K562 (cell line): ENCODE measurements around the gene SLC16A13. TPM values are rescaled to one million over a fixed set of nuclear protein-coding genes. Genes with fewer than 3 reads are reported as not detected.

Experiments used
- ATAC-seq: fragments of 200-7000 bp; cut with Tn5 transposase; 3 replicates; pipeline ENCODE4 v1.9.1; 2020; ENCODE audit warnings: moderate library complexity
- BruUV-seq: library from RNA; stranded (reverse); fragments of 400-500 nt; replicated peaks from 2 replicates; lab custom pipeline; 2021; lab: Mats Ljungman, UMichigan
- CTCF ChIA-PET: fragments of 300-600 bp; formaldehyde crosslinking; extraction: SDS; loops from one replicate; lab custom pipeline; 2021; ENCODE audit warnings: low intra/inter-chr PET ratio; lab: Yijun Ruan, JAX
- POLR2A ChIA-PET: fragments of 300-600, 350-650 bp; sonication (Branson Sonifier 250); formaldehyde crosslinking; extraction: SDS; loops from one replicate; lab custom pipeline; 2021; ENCODE audit warnings: antibody characterized with exemption, inconsistent platforms; lab: Yijun Ruan, JAX
- DNase-seq, 4 experiments: peaks; one replicate each; pipeline versions ENCODE4 v3.0.0 to v3.0.0-alpha.2; 2011 to 2018; ENCODE audit warnings: low spot score in 3 of 4, mixed read lengths in 3 of 4; ENCODE audit errors: extremely low read depth in 1 of 4
- FAIRE-seq: peaks from 2 replicates; lab custom pipeline; 2011; peaks lifted over from hg19 to GRCh38; lab: Jason Lieb, UNC
- H2AFZ ChIP-seq: 2 replicates; pipeline ENCODE4 v1.6.0; 2011; ENCODE audit warnings: low read depth, low read length, control low read depth, inconsistent platforms
- H3K27ac ChIP-seq: fragments of 200-600 bp; 3 replicates; pipeline ENCODE4 v1.8.0; 2011; ENCODE audit warnings: low read depth, mild to moderate bottlenecking, control low read depth, inconsistent platforms, low read length, moderate library complexity, mixed read lengths; ENCODE audit errors: extremely low read depth
- H3K27me3 ChIP-seq, 2 experiments: fragments of 300-600 bp in 1 of 2; 2 replicates in 1 of 2; 3 replicates in 1 of 2; pipeline versions ENCODE4 v1.6.0 to v1.8.0; 2011; ENCODE audit warnings: inconsistent platforms in 2 of 2, low read length in 2 of 2, mild to moderate bottlenecking in 1 of 2, mixed read lengths in 1 of 2, moderate library complexity in 1 of 2; ENCODE audit not compliant: control insufficient read depth in 2 of 2, insufficient read depth in 2 of 2
- H3K36me3 ChIP-seq: fragments of 300-600 bp; 3 replicates; pipeline ENCODE4 v1.8.0; 2011; ENCODE audit warnings: mild to moderate bottlenecking, low read length, inconsistent platforms; ENCODE audit not compliant: control insufficient read depth, insufficient read depth
- H3K4me1 ChIP-seq, 2 experiments: fragments of 200-600 bp in 1 of 2; replicated peaks in 1 of 2; 2 replicates in 1 of 2; 3 replicates in 1 of 2; pipeline versions ENCODE4 v1.5.1 to v1.8.0; 2011; ENCODE audit warnings: inconsistent platforms in 2 of 2, low read length in 2 of 2, mild to moderate bottlenecking in 1 of 2, mixed read lengths in 1 of 2, moderate library complexity in 1 of 2; ENCODE audit not compliant: control insufficient read depth in 2 of 2, insufficient read depth in 2 of 2
- H3K4me2 ChIP-seq: 2 replicates; pipeline ENCODE4 v1.6.1; 2011; ENCODE audit warnings: low read length, control low read depth, inconsistent platforms, mixed read lengths; ENCODE audit not compliant: insufficient read depth
- H3K4me3 ChIP-seq: fragments of 200-600 bp; sonication (generic), shearing (Covaris generic); 2 replicates; pipeline ENCODE4 v1.5.1; 2016; ENCODE audit warnings: control low read depth, inconsistent platforms
- H3K79me2 ChIP-seq: fragments of 200-600 bp; 3 replicates; pipeline ENCODE4 v1.8.0; 2011; ENCODE audit warnings: low read length, inconsistent platforms; ENCODE audit not compliant: control insufficient read depth, insufficient read depth
- H3K9ac ChIP-seq, 2 experiments: 2 replicates each; pipeline versions ENCODE4 v1.6.0 to v1.6.1; 2011; ENCODE audit warnings: low read depth in 2 of 2, low read length in 2 of 2, control low read depth in 1 of 2, inconsistent platforms in 1 of 2, mild to moderate bottlenecking in 1 of 2, mixed read lengths in 1 of 2; ENCODE audit not compliant: insufficient read depth in 1 of 2
- H3K9me1 ChIP-seq: one replicate; pipeline ENCODE4 v1.6.0; 2011; ENCODE audit warnings: inconsistent platforms, mild to moderate bottlenecking, low read length, moderate library complexity; ENCODE audit not compliant: control insufficient read depth, insufficient read depth
- H3K9me3 ChIP-seq: replicated peaks from 2 replicates; pipeline ENCODE4 v1.5.1; 2011; ENCODE audit warnings: low read depth, low read length, inconsistent platforms; ENCODE audit not compliant: control insufficient read depth, insufficient read depth
- H4K20me1 ChIP-seq: replicated peaks from 2 replicates; pipeline ENCODE4 v1.6.1; 2011; ENCODE audit warnings: low read length, inconsistent platforms, mixed read lengths; ENCODE audit not compliant: control insufficient read depth, insufficient read depth
- DNMT1 ChIP-seq: fragments of 450-650 bp; IDR thresholded peaks from 2 replicates; pipeline ENCODE4 v1.6.1; 2016; ENCODE audit warnings: antibody characterized with exemption, mild to moderate bottlenecking
- DPF2 ChIP-seq: fragments of 450-650 bp; IDR thresholded peaks from 2 replicates; pipeline ENCODE4 v1.6.1; 2016
- E2F4 ChIP-seq: sonication (generic); formaldehyde crosslinking; IDR thresholded peaks from 2 replicates; pipeline ENCODE4 v1.8.0; 2022; ENCODE audit warnings: mild to moderate bottlenecking, low read depth, missing genetic modification reagents
- HMGXB4 ChIP-seq: sonication (generic); formaldehyde crosslinking; IDR thresholded peaks from 2 replicates; pipeline ENCODE4 v1.8.1; 2023; ENCODE audit warnings: mild to moderate bottlenecking, missing genetic modification reagents
- HOMEZ ChIP-seq: fragments of 250-450 bp; sonication (Bioruptor Pico); IDR thresholded peaks from 2 replicates; pipeline ENCODE4 v1.4.0; 2020; ENCODE audit warnings: mild to moderate bottlenecking, moderate library complexity
- SRSF7 ChIP-seq: fragments of 200-400 bp; formaldehyde crosslinking; optimal IDR thresholded peaks from 2 replicates; pipeline ENCODE3; 2017; ENCODE audit warnings: mild to moderate bottlenecking, low read depth, low read length
- STAG1 ChIP-seq: sonication (generic); formaldehyde crosslinking; IDR thresholded peaks from 2 replicates; pipeline ENCODE4 v1.5.0; 2020; ENCODE audit warnings: missing genetic modification reagents, borderline replicate concordance
- ZNF165 ChIP-seq: fragments of 250-450 bp; sonication (Bioruptor Pico); IDR thresholded peaks from 2 replicates; pipeline ENCODE4 v1.4.0; 2020; ENCODE audit warnings: borderline replicate concordance
- ZNF175 ChIP-seq: fragments of 200-800 bp; sonication (Bioruptor generic); IDR thresholded peaks from 2 replicates; pipeline ENCODE4 v1.6.1; 2016; ENCODE audit warnings: low read depth, mild to moderate bottlenecking, missing genetic modification characterization, missing compliant biosample characterization
- WGBS: fragments of 100-300 bp; shearing (Covaris generic); methylation state at CpG from one replicate; pipeline ENCODE4 v1.1.6; 2016; ENCODE audit warnings: low coverage, mixed read lengths; ENCODE audit not compliant: insufficient coverage; ENCODE audit errors: missing lambda C conversion rate; 5-methylcytosine and 5-hydroxymethylcytosine counted together
- in situ Hi-C: fragments of 300-500 bp; cut with MboI; formaldehyde crosslinking; loops from 4 replicates; pipeline ENCODE4 v1.15.0; 2018; ENCODE audit warnings: inconsistent platforms, mixed read lengths
- intact Hi-C: fragments of 100-400 bp; cut with micrococcal nuclease; formaldehyde crosslinking; loops from 2 replicates; pipeline ENCODE4 v1.14.2; 2022
- polyA plus RNA-seq, 8 experiments: library from polyadenylated mRNA; depleted of rRNA in 4 of 8; stranded (reverse) in 5 of 8; unstranded in 3 of 8; fragments of >200 nt; fragmentation: Nextera tagmentation in 2 of 8; fragmentation: Illumina TruSeq in 1 of 8; extraction: Ambion mirVana in 2 of 8; extraction: Trizol in 1 of 8; gene quantifications; 2 replicates each; pipeline versions ENCODE4 v1.2.1 to v1.2.3, GENCODE V29; 2011 to 2014; ENCODE audit warnings: inconsistent platforms in 1 of 8, missing spikeins in 1 of 8
- total RNA-seq, 7 experiments: library from RNA; depleted of rRNA in 6 of 7; stranded (reverse); fragments of >200 nt in 6 of 7; fragmentation: Illumina TruSeq in 2 of 7; extraction: Trizol in 2 of 7; gene quantifications; 2 replicates each; pipeline versions ENCODE4 v1.2.1 to v1.2.3, GENCODE V29; 2011 to 2021; ENCODE audit warnings: low replicate concordance in 1 of 7
- TF ChIP-seq, protein P1 (sequence below): fragments of 150-350 bp; conservative IDR thresholded peaks from 2 replicates; pipeline ENCODE4 v1.6.1; 2014; ENCODE audit warnings: low read length
- TF ChIP-seq, protein P2 (sequence below), 2 experiments: IDR thresholded peaks in 1 of 2; conservative IDR thresholded peaks in 1 of 2; 2 replicates each; pipeline ENCODE4 v1.6.1; 2016; ENCODE audit warnings: low read depth in 2 of 2, mild to moderate bottlenecking in 1 of 2, missing compliant biosample characterization in 1 of 2, missing genetic modification characterization in 1 of 2, moderate library complexity in 1 of 2

The SLC16A13 gene
- total and polyA plus RNA-seq, 9 of the 15 experiments (the other 6 are each of a cell fraction or from before 2014, with no cell fraction given), result 0.04 to 5.6 (median 0.87) TPM

DNA sequence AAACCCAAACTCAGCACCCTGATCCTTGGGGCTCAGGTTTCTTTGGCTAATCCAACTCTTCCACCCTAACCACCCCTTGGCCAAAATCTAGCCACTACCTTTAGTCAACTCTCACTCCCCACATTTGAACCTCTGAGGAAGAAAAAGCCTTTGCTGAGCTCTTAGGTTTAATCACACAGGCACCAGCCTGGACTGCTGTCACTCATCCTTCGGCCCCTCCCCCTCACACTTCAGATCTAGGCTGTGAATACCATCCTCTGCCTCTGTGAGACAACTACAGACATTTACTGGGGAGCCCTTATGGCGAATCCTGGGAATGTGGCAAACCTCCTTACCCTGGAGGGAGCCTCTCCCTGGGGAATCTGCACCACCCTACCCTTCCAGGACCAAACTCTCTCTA, 28.7 kb upstream of the SLC16A13 start:
- ChIA-PET POLR2A (no interaction called here), CTCF (no interaction called here)
- intact Hi-C loops, result no loop called here
- 14% methylated on average over 1 of the region's 2 CpGs for WGBS
- peaks cover 9 to 11% of the 10 kb centered on the region in 2 experiments; a peak in 4 of 5 replicates for H3K4me1 ChIP-seq
- ATAC-seq (peak; percentile 69), DNase-seq (peak in 1 of 4 experiments; percentile 35), FAIRE-seq (peak; percentile 35)
- no peaks in the 10 kb centered on the region for H3K9me1 ChIP-seq
- H3K27ac ChIP-seq, result no peak overlapping the region
- H3K79me2 ChIP-seq, result peaks cover 35% of the 10 kb centered on the region
- no peak overlapping the region for H2AFZ ChIP-seq
- H3K4me2 ChIP-seq, result no peak overlapping the region
- no peaks in the 10 kb centered on the region for H3K27me3 ChIP-seq
- no TSS peak for BruUV-seq
- in situ Hi-C loops, result loop anchor here (5.0 kb wide), 2 partner anchors 95 to 340 kb away; no protein-coding TSS in a partner anchor
- peaks cover 30% of the 10 kb centered on the region; the same call in 2 of the 3 replicates for H3K36me3 ChIP-seq
- no peaks in the 10 kb centered on the region for H3K9me3 ChIP-seq
- H3K9ac ChIP-seq, result no peak overlapping the region
- no peak overlapping the region for H3K4me3 ChIP-seq
- no peaks in the 10 kb centered on the region for H4K20me1 ChIP-seq
- TF ChIP-seq E2F4 (no peak), ZNF165 (no peak), DPF2 (no peak), HOMEZ (CRISPR knock-in tag) (no peak), STAG1 (no peak), ZNF175 (CRISPR knock-in tag) (no peak), DNMT1 (no peak), SRSF7 (no peak), HMGXB4 (CRISPR knock-in tag) (no peak)
- TF ChIP-seq, protein P1, sequence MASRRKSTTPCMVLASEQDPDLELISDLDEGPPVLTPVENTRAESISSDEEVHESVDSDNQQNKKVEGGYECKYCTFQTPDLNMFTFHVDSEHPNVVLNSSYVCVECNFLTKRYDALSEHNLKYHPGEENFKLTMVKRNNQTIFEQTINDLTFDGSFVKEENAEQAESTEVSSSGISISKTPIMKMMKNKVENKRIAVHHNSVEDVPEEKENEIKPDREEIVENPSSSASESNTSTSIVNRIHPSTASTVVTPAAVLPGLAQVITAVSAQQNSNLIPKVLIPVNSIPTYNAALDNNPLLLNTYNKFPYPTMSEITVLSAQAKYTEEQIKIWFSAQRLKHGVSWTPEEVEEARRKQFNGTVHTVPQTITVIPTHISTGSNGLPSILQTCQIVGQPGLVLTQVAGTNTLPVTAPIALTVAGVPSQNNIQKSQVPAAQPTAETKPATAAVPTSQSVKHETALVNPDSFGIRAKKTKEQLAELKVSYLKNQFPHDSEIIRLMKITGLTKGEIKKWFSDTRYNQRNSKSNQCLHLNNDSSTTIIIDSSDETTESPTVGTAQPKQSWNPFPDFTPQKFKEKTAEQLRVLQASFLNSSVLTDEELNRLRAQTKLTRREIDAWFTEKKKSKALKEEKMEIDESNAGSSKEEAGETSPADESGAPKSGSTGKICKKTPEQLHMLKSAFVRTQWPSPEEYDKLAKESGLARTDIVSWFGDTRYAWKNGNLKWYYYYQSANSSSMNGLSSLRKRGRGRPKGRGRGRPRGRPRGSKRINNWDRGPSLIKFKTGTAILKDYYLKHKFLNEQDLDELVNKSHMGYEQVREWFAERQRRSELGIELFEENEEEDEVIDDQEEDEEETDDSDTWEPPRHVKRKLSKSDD, result no peak
- TF ChIP-seq, protein P2, sequence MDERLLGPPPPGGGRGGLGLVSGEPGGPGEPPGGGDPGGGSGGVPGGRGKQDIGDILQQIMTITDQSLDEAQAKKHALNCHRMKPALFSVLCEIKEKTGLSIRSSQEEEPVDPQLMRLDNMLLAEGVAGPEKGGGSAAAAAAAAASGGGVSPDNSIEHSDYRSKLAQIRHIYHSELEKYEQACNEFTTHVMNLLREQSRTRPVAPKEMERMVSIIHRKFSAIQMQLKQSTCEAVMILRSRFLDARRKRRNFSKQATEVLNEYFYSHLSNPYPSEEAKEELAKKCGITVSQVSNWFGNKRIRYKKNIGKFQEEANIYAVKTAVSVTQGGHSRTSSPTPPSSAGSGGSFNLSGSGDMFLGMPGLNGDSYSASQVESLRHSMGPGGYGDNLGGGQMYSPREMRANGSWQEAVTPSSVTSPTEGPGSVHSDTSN (CRISPR knock-in tag; IDR thresholded peaks at IDR 0.05; ENCODE audit: low read depth), result no peak
- TF ChIP-seq, protein P2 (tag; conservative IDR thresholded peaks at IDR 0.05; ENCODE audit: low read depth), result peak; percentile 59; the same call in 1 of the 2 replicates
